Smooth muscle cell (in vitro differentiated cells): ENCODE results near the gene ABHD12. TPM values are rescaled to one million over a fixed set of nuclear protein-coding genes. Genes with fewer than 3 reads are reported as not detected.

ENCODE experiments used
- DNase-seq: peaks from one replicate; lab custom pipeline; 2025; ENCODE audit not compliant: unreplicated experiment; lab: John Stamatoyannopoulos, UW
- H2AFZ ChIP-seq: fragments of 200-600 bp; sonication (generic); 2 replicates; pipeline ENCODE4 v1.6.0; 2016; ENCODE audit warnings: antibody characterized with exemption, low read depth, mild to moderate bottlenecking
- H3F3A ChIP-seq: fragments of 200-600 bp; sonication (generic); 2 replicates; pipeline ENCODE4 v1.6.0; 2017; ENCODE audit warnings: antibody characterized with exemption, low read depth
- H3K27ac ChIP-seq: fragments of 200-600 bp; sonication (generic); 2 replicates; pipeline ENCODE4 v1.5.1; 2016; ENCODE audit warnings: low read depth, mild to moderate bottlenecking
- H3K27me3 ChIP-seq: fragments of 200-600 bp; sonication (generic); 2 replicates; pipeline ENCODE4 v1.6.1; 2016; ENCODE audit warnings: low read depth, mild to moderate bottlenecking
- H3K36me3 ChIP-seq: fragments of 200-600 bp; sonication (generic); 2 replicates; pipeline ENCODE4 v1.5.1; 2016; ENCODE audit warnings: low read depth
- H3K4me1 ChIP-seq: fragments of 200-600 bp; sonication (generic); 2 replicates; pipeline ENCODE4 v1.5.1; 2016; ENCODE audit warnings: low read depth
- H3K4me2 ChIP-seq: fragments of 200-600 bp; sonication (generic); 2 replicates; pipeline ENCODE4 v1.6.0; 2016; ENCODE audit warnings: mild to moderate bottlenecking
- H3K4me3 ChIP-seq: fragments of 200-600 bp; sonication (generic); 2 replicates; pipeline ENCODE4 v1.5.1; 2016; ENCODE audit warnings: mild to moderate bottlenecking
- H3K79me2 ChIP-seq: fragments of 200-600 bp; sonication (generic); 2 replicates; pipeline ENCODE4 v1.6.0; 2016; ENCODE audit warnings: low read depth, mild to moderate bottlenecking
- H3K9ac ChIP-seq: fragments of 200-600 bp; sonication (generic); 2 replicates; pipeline ENCODE4 v1.6.0; 2016; ENCODE audit warnings: low read depth
- H3K9me3 ChIP-seq: fragments of 200-600 bp; sonication (generic); replicated peaks from 2 replicates; pipeline ENCODE4 v1.5.1; 2016; ENCODE audit warnings: low read depth
- H4K20me1 ChIP-seq: fragments of 200-600 bp; sonication (generic); 2 replicates; pipeline ENCODE4 v1.6.0; 2016; ENCODE audit warnings: low read depth
- WGBS: methylation state at CpG from one replicate; pipeline ENCODE4 v1.1.7; 2016; ENCODE audit warnings: low lambda C conversion rate; 5-methylcytosine and 5-hydroxymethylcytosine counted together
- polyA plus RNA-seq: library from polyadenylated mRNA; unstranded; fragments of >200 nt; fragmentation: Nextera tagmentation; extraction: Ambion mirVana; gene quantifications from 2 replicates; pipeline ENCODE4 v1.2.1, GENCODE V29; 2016
- total RNA-seq: library from RNA; depleted of rRNA; stranded (reverse); fragments of >200 nt; gene quantifications from 2 replicates; pipeline ENCODE4 v1.2.3, GENCODE V29; 2014
- TF ChIP-seq, protein P1 (sequence below): fragments of 200-600 bp; sonication (generic); IDR thresholded peaks from 2 replicates; pipeline ENCODE4 v1.5.1; 2017; ENCODE audit warnings: borderline replicate concordance, mild to moderate bottlenecking, antibody characterized with exemption; ENCODE audit not compliant: insufficient read depth, poor library complexity, severe bottlenecking

The ABHD12 gene
- total and polyA plus RNA-seq, 2 experiments from 2014 or later, result 18.5 to 41.8 TPM

DNA sequence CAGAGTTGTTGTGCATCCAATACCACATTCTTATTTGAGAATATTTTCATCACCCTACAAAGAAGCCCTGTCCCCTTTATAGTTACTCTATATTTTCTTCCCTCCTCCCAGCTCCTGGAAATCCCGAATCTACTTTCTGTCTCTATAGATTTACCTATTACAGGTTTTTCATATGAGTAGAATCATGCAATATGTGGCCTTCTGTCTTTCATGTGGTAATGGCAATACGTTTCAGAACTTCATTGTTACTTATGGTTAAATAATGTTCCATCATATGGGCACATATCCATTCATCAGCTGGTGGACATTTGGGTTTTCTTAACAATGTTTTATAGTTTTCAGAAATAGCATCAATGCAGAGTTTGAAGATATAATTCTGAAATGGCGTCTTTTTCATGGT lies 33.9 kb upstream of the ABHD12 start:
- Histone ChIP-seq H3K4me2 (no peak overlapping the region), H3K27ac (no peak overlapping the region), H3F3A (no peaks in the 10 kb centered on the region), H3K4me3 (no peak overlapping the region), H3K4me1 (no peaks in the 10 kb centered on the region), H3K9me3 (no peaks in the 10 kb centered on the region), H3K36me3 (no peaks in the 10 kb centered on the region), H3K27me3 (no peaks in the 10 kb centered on the region), H3K9ac (no peak overlapping the region), H4K20me1 (no peaks in the 10 kb centered on the region), H2AFZ (no peak overlapping the region), H3K79me2 (no peaks in the 10 kb centered on the region)
- TF ChIP-seq, protein P1, sequence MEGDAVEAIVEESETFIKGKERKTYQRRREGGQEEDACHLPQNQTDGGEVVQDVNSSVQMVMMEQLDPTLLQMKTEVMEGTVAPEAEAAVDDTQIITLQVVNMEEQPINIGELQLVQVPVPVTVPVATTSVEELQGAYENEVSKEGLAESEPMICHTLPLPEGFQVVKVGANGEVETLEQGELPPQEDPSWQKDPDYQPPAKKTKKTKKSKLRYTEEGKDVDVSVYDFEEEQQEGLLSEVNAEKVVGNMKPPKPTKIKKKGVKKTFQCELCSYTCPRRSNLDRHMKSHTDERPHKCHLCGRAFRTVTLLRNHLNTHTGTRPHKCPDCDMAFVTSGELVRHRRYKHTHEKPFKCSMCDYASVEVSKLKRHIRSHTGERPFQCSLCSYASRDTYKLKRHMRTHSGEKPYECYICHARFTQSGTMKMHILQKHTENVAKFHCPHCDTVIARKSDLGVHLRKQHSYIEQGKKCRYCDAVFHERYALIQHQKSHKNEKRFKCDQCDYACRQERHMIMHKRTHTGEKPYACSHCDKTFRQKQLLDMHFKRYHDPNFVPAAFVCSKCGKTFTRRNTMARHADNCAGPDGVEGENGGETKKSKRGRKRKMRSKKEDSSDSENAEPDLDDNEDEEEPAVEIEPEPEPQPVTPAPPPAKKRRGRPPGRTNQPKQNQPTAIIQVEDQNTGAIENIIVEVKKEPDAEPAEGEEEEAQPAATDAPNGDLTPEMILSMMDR, result no peak
- no peak for DNase-seq
- 94% methylated on average over 3 of the region's 3 CpGs for WGBS

- WGBS, result 93% methylated on average over 4 of the region's 4 CpGs
- H3K27ac ChIP-seq, result no peak overlapping the region
These were observed 31.4 kb upstream of the ABHD12 start for GRCh38 chr20:25422032-25422431.

DNA sequence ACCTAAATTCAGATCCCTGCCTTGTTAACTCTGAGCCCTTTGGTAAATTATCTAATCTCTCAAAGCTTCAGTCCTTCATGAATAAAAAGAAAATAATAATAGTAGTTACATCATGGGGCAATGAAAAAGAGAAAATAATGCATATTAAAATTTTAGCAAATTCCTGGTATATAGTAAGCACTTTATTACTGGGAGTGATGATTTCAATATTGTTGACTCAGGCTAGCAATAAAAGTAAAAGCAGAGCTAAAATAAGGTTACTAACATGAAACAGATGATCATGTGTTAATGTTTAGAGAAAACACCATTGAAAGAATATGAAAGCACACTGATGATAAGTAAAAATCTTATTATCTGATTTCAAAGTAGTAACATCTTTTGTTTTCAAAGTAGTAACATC lies 30.5 kb upstream of the ABHD12 start:
- no peak for DNase-seq
- no peaks in the 10 kb centered on the region for H3K4me1 ChIP-seq
- H4K20me1 ChIP-seq, result no peaks in the 10 kb centered on the region
- no peak overlapping the region for H3K27ac ChIP-seq
- H3K27me3 ChIP-seq, result no peaks in the 10 kb centered on the region
- H3K4me3 ChIP-seq, result no peak overlapping the region
- H3K4me2 ChIP-seq, result no peak overlapping the region
- no peak overlapping the region for H3K9ac ChIP-seq
- H3K36me3 ChIP-seq, result no peaks in the 10 kb centered on the region
- TF ChIP-seq, protein P1, result no peak
- no peaks in the 10 kb centered on the region for H3F3A ChIP-seq
- H3K9me3 ChIP-seq, result no peaks in the 10 kb centered on the region
- no peaks in the 10 kb centered on the region for H3K79me2 ChIP-seq
- H2AFZ ChIP-seq, result no peak overlapping the region

More at GRCh38 chr20:25422032-25422431, 31.4 kb upstream of the ABHD12 start:
- TF ChIP-seq, protein P1, result no peak
- H3K9ac ChIP-seq, result no peak overlapping the region
- H3K4me1 ChIP-seq, result no peaks in the 10 kb centered on the region
- H3K4me2 ChIP-seq, result no peak overlapping the region
- H3F3A ChIP-seq, result no peaks in the 10 kb centered on the region
- no peaks in the 10 kb centered on the region for H3K36me3 ChIP-seq
- no peaks in the 10 kb centered on the region for H3K27me3 ChIP-seq
- no peaks in the 10 kb centered on the region for H3K79me2 ChIP-seq
- H3K9me3 ChIP-seq, result no peaks in the 10 kb centered on the region
- H3K4me3 ChIP-seq, result no peak overlapping the region
- H2AFZ ChIP-seq, result no peak overlapping the region
- H4K20me1 ChIP-seq, result no peaks in the 10 kb centered on the region
- no peak for DNase-seq

- H3F3A ChIP-seq, result no peaks in the 10 kb centered on the region
- DNase-seq, result no peak
- no peaks in the 10 kb centered on the region for H3K79me2 ChIP-seq
- H3K4me2 ChIP-seq, result no peak overlapping the region
- H3K9me3 ChIP-seq, result no peaks in the 10 kb centered on the region
- H2AFZ ChIP-seq, result no peak overlapping the region
- no peaks in the 10 kb centered on the region for H4K20me1 ChIP-seq
- no peaks in the 10 kb centered on the region for H3K36me3 ChIP-seq
- no peak overlapping the region for H3K9ac ChIP-seq
- WGBS, result 86% methylated on average over 1 of the region's 1 CpG
- TF ChIP-seq, protein P1, result no peak
- H3K27ac ChIP-seq, result no peak overlapping the region
- H3K4me3 ChIP-seq, result no peak overlapping the region
- H3K27me3 ChIP-seq, result no peaks in the 10 kb centered on the region
- H3K4me1 ChIP-seq, result no peaks in the 10 kb centered on the region
These were observed 28.1 kb upstream of the ABHD12 start for GRCh38 chr20:25418776-25419175.
